OCI-LY3 (cell line): Measurements from ENCODE around the gene MFAP3.

Experiments used
- CTCF ChIP-seq: fragments of 200-600, 300-600 bp; sonication (generic); IDR thresholded peaks from 2 replicates; pipeline ENCODE4 v1.5.1; 2014; ENCODE audit warnings: antibody characterized with exemption, low read length, low read depth
- EZH2phosphoT487 ChIP-seq: fragments of 200-600 bp; shearing (Covaris generic); IDR thresholded peaks from 2 replicates; pipeline ENCODE4 v1.6.1; 2018; ENCODE audit warnings: antibody characterized with exemption, mixed run types, low read depth

DNA sequence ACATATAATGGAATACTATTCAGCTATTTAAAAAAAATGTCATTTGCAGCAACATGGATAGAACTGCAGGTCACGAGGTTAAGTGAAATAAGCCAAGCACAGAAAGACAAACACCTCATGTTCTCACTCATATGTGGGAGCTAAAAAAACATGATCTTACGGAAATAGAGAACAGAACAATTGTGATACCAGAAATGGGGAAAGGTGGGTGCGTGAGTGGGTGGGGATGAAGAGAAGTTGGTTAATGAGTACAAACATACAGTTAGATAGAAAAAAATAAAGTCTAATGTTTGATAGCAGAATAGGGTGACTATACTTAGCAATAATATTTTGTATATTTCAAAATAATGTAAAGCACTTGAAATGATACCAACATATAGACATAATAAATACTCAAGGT, 38.8 kb upstream of the MFAP3 start:
- TF ChIP-seq CTCF (no peak), EZH2phosphoT487 (no peak)
